B cell (primary cell): ENCODE results near the gene WWC2.

Source experiments
- CTCF ChIP-seq: fragments of 200-600 bp; IDR thresholded peaks from one replicate; pipeline ENCODE4 v1.8.0; 2022; ENCODE audit warnings: antibody characterized with exemption, mild to moderate bottlenecking
- EZH2 ChIP-seq: IDR thresholded peaks from 2 replicates; pipeline ENCODE4 v1.6.1; 2012; ENCODE audit warnings: borderline replicate concordance, low read depth, mild to moderate bottlenecking, moderate library complexity, low read length; ENCODE audit not compliant: insufficient read depth, poor library complexity, severe bottlenecking

DNA sequence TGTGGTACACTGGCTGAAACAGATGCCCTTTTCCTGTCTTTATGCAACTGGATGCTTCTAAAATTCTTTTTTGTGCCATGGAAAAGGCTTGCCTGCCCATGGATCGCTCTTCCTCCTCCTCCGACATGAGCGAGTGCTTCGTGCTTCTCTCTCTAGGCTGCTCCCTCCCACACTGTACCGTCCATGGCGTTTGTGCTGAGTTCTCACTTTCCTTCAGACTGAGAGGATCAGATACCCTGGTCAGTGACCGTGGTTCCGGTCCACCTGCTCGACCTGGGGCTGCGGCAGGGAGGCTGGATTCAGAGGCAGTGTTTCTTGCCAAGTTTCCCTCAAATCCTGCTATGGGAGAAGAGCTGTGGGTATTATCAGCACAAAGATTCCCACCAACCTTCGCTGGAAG, 233.4 kb downstream of the WWC2 start:
- TF ChIP-seq CTCF: no peak
- no peak for TF ChIP-seq EZH2
